ENCODE measurements around the gene MT3.
"Not testable (repeated sequence)": the region's sequence is repeated elsewhere in the genome, so short reads cannot be mapped to it uniquely, and the experiment has no call there.

The MT3 gene

GRCh38 chr16:56610609-56611111 is 21.3 kb downstream of the MT3 start:
- DNase-seq = no peak

- no peak for DNase-seq
Measured at GRCh38 chr16:56611281-56611833, 22.0 kb downstream of the MT3 start.

- no peak for DNase-seq
Measured at GRCh38 chr16:56613706-56614105, 24.4 kb downstream of the MT3 start.

GRCh38 chr16:56614549-56614991 is 25.2 kb downstream of the MT3 start:
- no peak for DNase-seq

GRCh38 chr16:56615353-56615752 is 26.0 kb downstream of the MT3 start:
- DNase-seq = no peak

GRCh38 chr16:56616608-56617211 is 27.4 kb downstream of the MT3 start:
- no peak for DNase-seq

GRCh38 chr16:56617212-56618085 is 28.1 kb downstream of the MT3 start:
- no peak for DNase-seq

- no peak for DNase-seq
Measured at GRCh38 chr16:56618138-56618537, 28.8 kb downstream of the MT3 start.

- no peak for DNase-seq
Measured at GRCh38 chr16:56620339-56620897, 31.1 kb downstream of the MT3 start.

- DNase-seq = not testable (repeated sequence)
Measured at GRCh38 chr16:56621665-56622445, 32.5 kb downstream of the MT3 start.

GRCh38 chr16:56623184-56623583 is 33.9 kb downstream of the MT3 start:
- not testable (repeated sequence) for DNase-seq

- no peak for DNase-seq
Measured at GRCh38 chr16:56623637-56624036, 34.3 kb downstream of the MT3 start.

- DNase-seq = no peak
Measured at GRCh38 chr16:56625140-56625942, 36.0 kb downstream of the MT3 start, which contains the start of gene MT1E. Gene MT1E (plus strand): TSS chr16:56625781. CDS start chr16:56625852, 71 bp downstream.

GRCh38 chr16:56625943-56626654 is 36.8 kb downstream of the MT3 start:
- no peak for DNase-seq

- DNase-seq = no peak
Measured at GRCh38 chr16:56626685-56627084, 37.4 kb downstream of the MT3 start.

- DNase-seq = no peak
Measured at GRCh38 chr16:56628486-56629350, 39.4 kb downstream of the MT3 start.

GRCh38 chr16:56629531-56629930 is 40.2 kb downstream of the MT3 start:
- DNase-seq = no peak

GRCh38 chr16:56630134-56630533 is 40.8 kb downstream of the MT3 start:
- no peak for DNase-seq

GRCh38 chr16:56631197-56631596 is 41.9 kb downstream of the MT3 start:
- DNase-seq = no peak

- no peak for DNase-seq
Measured at GRCh38 chr16:56631832-56632155, 42.5 kb downstream of the MT3 start.
